H54 (cell line): ENCODE results near the gene GOSR2.
"Not testable (repeated sequence)": the region's sequence is repeated elsewhere in the genome, so short reads cannot be mapped to it uniquely, and the experiment has no call there.

Experiments
- DNase-seq: peaks from one replicate; pipeline ENCODE4 v3.0.0; 2011; ENCODE audit warnings: low spot score, mixed read lengths; ENCODE audit not compliant: insufficient read length
- FAIRE-seq: peaks from 3 replicates; lab custom pipeline; 2011; peaks lifted over from hg19 to GRCh38; lab: Jason Lieb, UNC
- POLR2A ChIP-seq: IDR thresholded peaks from 2 replicates; pipeline ENCODE4 v1.6.1; 2011; ENCODE audit warnings: low read depth, mild to moderate bottlenecking, low read length

The GOSR2 gene

DNA sequence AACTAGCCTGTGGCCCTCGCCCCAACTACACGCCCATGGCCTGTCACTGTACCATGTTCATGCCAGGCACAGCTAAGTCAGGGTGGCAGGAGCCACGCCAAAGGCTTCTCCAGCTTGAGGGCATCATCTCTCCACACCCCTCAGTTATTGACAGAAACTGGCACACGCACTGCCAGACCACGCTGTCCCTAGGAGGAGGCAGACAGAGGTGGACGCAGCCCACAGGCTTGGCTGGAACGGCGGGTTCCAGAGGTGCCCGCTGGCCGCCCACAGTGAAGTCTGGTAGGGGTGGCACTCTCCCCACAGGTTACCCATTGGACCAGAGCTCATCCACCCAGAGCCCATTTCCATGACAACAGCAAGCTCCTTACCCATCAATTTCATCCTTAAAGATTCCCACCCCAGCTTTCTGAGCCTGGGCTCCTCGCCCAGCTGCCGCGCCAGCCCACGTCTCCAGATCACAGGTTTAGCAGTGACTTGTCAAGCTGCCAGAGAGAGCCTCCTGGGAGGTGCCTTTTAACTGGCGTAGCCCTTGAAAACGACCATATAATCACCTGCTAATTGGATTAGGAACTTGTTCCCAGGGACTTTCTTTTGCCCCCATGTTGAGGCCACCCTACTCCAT lies 28.1 kb downstream of the GOSR2 start:
- FAIRE-seq = no peak
- TF ChIP-seq POLR2A = no peak

DNA sequence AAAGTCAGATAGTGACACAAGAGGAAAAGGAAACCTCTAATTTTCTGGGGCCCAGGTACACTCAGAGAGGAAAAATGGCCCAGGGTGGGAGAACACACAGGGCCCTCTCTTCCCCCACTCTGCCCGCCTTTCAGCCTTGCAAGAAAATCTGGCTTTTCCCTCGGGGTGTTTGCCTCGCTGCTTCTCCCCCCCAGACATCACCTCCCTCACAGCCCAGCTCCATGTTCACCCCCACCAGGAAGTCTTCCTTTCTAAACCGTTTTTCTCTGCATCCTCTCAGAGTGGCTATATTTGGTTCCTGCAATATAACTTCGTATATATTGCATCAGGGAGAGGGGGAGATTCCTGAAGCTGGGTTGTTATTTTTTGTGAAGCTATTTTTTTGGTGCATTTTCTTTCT lies 28.7 kb downstream of the GOSR2 start:
- no peak for DNase-seq
- no peak for FAIRE-seq
- TF ChIP-seq POLR2A = no peak

More for the DNA sequence above, 28.1 kb downstream of the GOSR2 start:
- no peak for DNase-seq

- DNase-seq = no peak
- no peak for FAIRE-seq
- no peak for TF ChIP-seq POLR2A
These were observed 29.2 kb downstream of the GOSR2 start for GRCh38 chr17:46952115-46952514.

- FAIRE-seq, DNase-seq: not testable (repeated sequence)
These were observed 30.2 kb downstream of the GOSR2 start for GRCh38 chr17:46953191-46953590.

DNA sequence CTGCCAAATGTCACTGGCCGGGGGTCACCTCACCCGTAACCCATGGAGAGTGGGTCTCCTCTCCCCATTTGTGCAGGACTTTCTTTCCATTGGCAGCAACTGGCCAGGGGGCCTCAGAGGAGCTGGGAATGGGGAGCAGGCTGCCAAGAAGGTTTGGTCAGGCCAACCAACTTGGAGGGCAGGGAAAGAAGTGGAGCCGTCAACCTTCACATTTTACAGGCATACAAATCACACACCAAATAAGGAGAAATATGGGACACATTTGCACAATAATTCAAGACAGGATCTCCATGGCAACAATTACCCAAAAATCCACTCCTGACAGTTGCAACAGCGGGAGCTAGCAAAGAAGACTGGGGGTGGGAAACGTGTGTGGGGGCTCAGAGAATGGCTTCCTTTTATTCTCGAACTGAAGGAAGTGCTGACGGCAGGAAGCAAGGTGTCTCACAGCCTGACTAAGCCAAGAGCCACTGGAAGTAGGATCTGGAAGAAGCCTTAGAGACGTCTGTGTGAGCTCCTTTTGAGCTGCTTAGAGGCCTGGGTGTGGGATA lies 35.2 kb downstream of the GOSR2 start:
- TF ChIP-seq POLR2A = no peak
- FAIRE-seq = no peak
- no peak for DNase-seq

DNA sequence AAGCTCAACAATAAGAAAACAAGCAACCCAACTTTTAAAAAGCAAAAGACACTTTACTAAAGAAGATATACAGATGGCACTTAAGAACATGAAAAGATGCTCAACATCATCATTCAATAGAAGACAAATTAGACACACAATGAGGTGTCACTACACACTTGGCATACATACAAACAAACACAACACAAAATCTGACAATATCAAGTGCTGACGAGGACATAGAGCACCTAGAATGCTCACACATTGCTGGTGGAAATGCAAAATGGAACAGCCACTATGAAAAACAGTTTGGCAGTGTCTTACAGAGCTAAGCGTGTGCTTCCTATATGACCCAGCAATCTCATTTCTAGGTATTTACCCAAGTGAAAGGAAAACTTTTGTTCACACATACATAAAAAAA lies 37.2 kb downstream of the GOSR2 start:
- DNase-seq = no peak

GRCh38 chr17:46962374-46962790 lies 39.4 kb downstream of the GOSR2 start:
- FAIRE-seq = peak; percentile 23
- no peak for TF ChIP-seq POLR2A
- no peak for DNase-seq

More for the DNA sequence above, 37.2 kb downstream of the GOSR2 start:
- TF ChIP-seq POLR2A = no peak
- no peak for FAIRE-seq

DNA sequence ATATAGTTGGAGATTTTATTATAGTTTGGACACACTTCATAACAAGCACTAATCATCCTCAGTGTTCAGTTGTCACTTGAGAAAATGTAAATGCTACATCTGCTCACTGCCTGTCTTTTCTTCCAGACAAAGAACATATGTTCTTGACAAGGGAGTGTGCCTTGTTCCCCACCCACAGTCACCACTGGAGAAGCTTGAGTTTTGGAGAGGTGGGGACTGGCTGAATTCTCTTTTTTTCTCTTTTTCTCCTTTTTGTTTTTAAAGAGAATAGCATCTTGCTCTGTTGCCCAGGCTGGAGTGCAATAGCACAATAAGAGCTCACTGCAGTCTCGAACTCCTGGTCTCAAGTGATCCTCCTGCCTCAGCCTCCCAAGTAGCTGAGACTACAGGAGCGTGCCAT lies 40.6 kb downstream of the GOSR2 start:
- DNase-seq = no peak
- no peak for TF ChIP-seq POLR2A
- no peak for FAIRE-seq

DNA sequence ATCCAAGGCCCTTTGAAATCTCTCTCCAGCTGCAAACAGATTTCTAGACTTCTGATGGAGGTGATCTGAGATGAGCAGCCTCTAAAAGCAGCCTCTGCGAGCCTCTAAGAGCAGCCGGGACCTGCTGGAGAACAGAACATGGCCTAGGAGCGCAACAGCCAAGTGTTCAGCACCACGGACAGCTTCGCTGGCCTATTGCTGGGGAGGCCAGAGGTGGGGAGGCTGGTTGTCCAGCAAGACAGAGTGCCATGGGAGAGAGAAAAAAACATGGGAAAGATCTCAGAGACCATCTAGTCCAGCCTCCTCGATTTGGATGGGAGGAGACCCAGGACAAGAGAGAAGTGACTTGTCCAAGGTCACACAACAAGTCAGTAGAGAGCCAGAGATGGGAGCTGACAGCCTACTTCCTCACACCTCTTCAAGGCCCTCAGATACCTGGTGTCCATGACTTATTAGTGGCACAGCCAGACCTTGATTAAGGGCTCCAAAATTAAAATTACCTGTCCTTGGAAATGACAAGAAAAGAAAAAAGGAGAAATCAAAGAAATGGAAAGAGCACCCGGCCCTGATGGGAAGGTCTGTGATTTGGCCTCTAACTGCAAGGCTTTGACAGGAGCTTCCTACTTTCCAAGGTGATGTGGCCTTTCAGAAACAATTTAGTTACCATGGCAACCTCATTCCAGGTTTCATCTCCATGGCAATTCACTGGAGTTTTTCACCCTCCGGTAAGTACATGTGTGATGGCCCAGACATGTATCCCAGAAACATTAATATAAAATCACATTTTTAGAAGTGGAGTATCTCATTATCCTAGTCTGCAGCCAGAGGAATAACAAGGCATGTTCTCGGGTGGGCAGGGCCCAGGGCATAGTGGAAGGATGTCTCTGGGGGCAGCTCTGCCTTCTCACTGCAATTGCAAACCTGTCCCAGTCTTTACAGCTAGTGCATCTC lies 41.6 kb downstream of the GOSR2 start:
- no peak for DNase-seq
- no peak for FAIRE-seq
- TF ChIP-seq POLR2A = no peak

DNA sequence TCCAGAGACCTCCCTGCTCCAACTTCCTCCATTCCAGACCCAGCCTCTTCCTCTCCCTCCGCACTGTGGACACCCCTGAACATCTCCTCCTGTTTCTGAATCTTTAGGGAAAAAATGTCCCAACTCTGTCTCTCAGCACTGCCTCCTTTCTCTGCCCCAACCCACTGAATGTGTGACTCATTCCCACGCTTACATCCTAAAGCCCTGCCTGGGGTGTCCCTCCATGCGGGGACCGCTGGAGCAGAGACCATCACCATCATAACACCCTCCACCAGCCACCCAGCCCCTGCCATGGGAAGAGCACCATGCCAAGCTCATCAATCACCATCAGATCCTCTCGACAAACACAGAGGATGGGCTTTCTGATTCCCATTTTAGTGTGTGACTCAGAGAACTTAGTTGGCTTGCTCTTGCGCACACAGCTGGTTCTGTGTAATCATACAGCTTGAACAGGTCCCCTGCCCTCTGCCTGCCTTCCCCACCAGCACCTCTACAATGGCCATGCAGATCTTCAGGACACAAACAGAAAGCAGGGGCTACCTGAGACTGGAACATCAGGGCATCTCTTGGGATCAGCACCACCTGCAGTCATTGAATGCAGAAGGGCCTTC lies 45.4 kb downstream of the GOSR2 start:
- DNase-seq (no peak), FAIRE-seq (no peak)
- no peak for TF ChIP-seq POLR2A

DNA sequence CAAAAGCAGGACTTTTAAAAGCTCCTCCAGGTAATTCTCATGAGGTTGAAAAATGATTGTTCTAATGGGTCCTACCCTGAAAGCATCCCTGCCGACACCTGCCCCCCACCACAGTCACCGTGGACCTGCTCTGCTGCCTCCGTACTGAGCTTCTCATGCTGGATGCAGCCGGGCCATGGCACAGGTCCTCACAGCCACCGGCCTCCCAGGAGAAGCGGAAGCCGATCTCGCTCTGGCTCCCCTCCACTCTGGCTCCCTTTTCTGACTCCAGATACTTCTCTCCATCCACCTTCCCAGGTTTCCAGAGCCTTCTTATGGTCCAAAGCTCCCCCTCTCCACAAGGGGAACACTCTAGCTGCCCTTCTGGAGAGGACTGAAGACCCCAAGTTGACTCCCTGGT lies 45.9 kb downstream of the GOSR2 start:
- no peak for DNase-seq
- TF ChIP-seq POLR2A = no peak
- FAIRE-seq = no peak

- FAIRE-seq = no peak
- DNase-seq = no peak
- TF ChIP-seq POLR2A = no peak
These were observed 48.8 kb downstream of the GOSR2 start for GRCh38 chr17:46971647-46972300.

DNA sequence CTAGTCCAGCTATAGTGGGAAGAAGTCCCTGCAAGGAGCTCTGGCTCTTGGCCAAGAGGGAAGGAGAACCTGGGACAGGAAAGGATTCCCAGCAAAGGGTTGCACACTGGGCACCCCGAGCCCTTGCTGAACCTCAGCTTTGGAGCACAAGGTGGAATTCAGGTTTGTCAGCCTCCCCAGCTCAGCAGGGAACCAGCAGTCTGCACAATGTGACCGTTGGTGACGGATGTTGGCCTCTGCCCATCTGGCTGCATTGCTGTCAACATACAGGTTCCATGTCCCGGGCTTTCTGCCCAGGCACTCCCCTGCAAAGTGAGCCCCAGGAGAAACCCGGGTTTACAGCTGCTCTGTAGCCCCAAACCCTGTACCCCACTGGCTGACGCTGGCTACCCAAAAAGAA lies 49.4 kb downstream of the GOSR2 start:
- no peak for TF ChIP-seq POLR2A
- DNase-seq (no peak), FAIRE-seq (no peak)
